Karpas-422 (cell line): ENCODE results near the gene SKAP1. TPM values are rescaled to one million over a fixed set of nuclear protein-coding genes. Genes with fewer than 3 reads are reported as not detected.

Experiments used
- DNase-seq: peaks from one replicate; pipeline ENCODE4 v3.0.0-alpha.2; 2015
- H2AFZ ChIP-seq: fragments of 200-600 bp; sonication (generic); 2 replicates; pipeline ENCODE4 v1.6.1; 2014; ENCODE audit warnings: antibody characterized with exemption, low read length, mixed read lengths
- H3K27ac ChIP-seq: fragments of 200-600 bp; sonication (generic); 2 replicates; pipeline ENCODE4 v1.5.1; 2014; ENCODE audit warnings: mild to moderate bottlenecking, low read length, moderate library complexity
- H3K27me3 ChIP-seq: fragments of 200-600 bp; sonication (generic); 2 replicates; pipeline ENCODE4 v1.6.1; 2014; ENCODE audit warnings: low read length, mixed read lengths
- H3K36me3 ChIP-seq: fragments of 200-600 bp; sonication (generic); 2 replicates; pipeline ENCODE4 v1.6.1; 2014; ENCODE audit warnings: low read length, mixed read lengths; ENCODE audit not compliant: insufficient read depth
- H3K4me1 ChIP-seq: fragments of 200-600 bp; sonication (generic); 2 replicates; pipeline ENCODE4 v1.6.1; 2014; ENCODE audit warnings: mild to moderate bottlenecking, low read length, mixed read lengths
- H3K4me2 ChIP-seq: fragments of 200-600 bp; sonication (generic); 2 replicates; pipeline ENCODE4 v1.6.1; 2014; ENCODE audit warnings: low read length, low read depth, mild to moderate bottlenecking; ENCODE audit not compliant: poor library complexity, severe bottlenecking
- H3K4me3 ChIP-seq: fragments of 200-600 bp; sonication (generic); 2 replicates; pipeline ENCODE4 v1.5.1; 2014; ENCODE audit warnings: mild to moderate bottlenecking, antibody characterized with exemption, low read length, mixed read lengths
- H3K79me2 ChIP-seq: fragments of 200-600 bp; sonication (generic); 2 replicates; pipeline ENCODE4 v1.6.1; 2014; ENCODE audit warnings: mild to moderate bottlenecking, low read length, mixed read lengths
- H3K9ac ChIP-seq: fragments of 200-600 bp; sonication (generic); 2 replicates; pipeline ENCODE4 v1.6.0; 2014; ENCODE audit warnings: low read length
- H3K9me2 ChIP-seq: fragments of 200-600 bp; sonication (generic), shearing (Covaris generic); replicated peaks from 2 replicates; pipeline ENCODE4 v1.6.0; 2014; ENCODE audit warnings: mild to moderate bottlenecking, low read length, moderate library complexity; ENCODE audit not compliant: insufficient read depth
- H3K9me3 ChIP-seq: fragments of 300-700, 200-600 bp; sonication (generic); 2 replicates; pipeline ENCODE4 v1.6.1; 2014; ENCODE audit warnings: low read length, mixed read lengths
- H4K20me1 ChIP-seq: fragments of 200-600 bp; sonication (generic); 2 replicates; pipeline ENCODE4 v1.6.1; 2014; ENCODE audit warnings: mild to moderate bottlenecking, antibody characterized with exemption, low read length, low read depth; ENCODE audit not compliant: insufficient read depth
- total RNA-seq: library from RNA; depleted of rRNA; stranded (reverse); fragments of >200 nt; shearing (Covaris generic); gene quantifications from 2 replicates; pipeline ENCODE4 v1.2.3, GENCODE V29; 2014; ENCODE audit warnings: low replicate concordance

The SKAP1 gene
- total RNA-seq, 1 experiment from 2014 or later = 1.2 TPM

DNA sequence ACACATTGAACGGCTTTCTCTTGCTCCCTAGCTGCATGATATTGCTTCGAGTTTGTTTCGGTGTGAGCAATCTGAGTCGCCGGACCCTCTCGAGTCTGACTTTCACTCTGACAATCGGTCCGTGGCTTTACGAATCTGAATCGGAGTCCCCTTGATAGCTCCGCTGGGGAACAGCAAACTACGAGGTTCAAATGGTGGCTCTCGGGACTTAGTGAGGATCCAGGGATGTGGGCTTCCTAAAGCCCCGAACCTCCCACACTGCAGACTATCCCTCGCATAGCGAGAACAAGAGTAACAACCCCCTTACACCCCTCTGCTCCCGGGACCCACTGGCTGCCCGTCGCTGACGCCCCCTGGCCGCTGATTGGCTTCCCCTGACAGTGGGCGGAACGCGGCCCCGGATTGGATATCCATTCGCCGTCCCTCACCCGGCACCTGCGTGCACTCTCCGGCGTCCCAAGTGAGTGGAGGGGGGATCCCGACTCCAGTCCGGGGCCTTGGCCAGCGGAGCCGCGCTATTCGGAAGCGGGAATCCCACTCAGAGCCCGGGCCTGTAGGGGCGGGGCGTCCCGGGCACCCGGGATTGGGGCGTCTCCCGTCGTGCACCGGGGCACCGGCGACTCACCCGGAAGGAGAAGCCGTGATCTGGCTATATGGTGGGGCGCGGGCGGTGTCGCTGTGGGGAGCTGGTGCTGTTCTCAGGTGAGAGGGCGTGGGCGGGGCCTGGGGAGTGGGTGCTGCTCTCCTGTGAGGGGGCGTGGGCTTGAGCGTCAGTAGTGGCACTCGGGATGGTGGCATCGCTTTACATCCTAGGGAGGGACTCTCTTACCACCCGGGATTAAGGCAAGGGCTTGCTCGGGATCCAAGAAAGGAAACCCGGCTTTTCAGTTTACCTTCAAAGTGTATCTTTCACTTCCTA lies 322.6 kb downstream of the SKAP1 start, which contains the start of gene SNX11:
TSS of gene SNX11 (plus strand) at position 630 of the 919 bp plus-strand sequence. CDS start 4,278 bp downstream, outside the sequence.
- H3K9ac ChIP-seq = peak within 1 kb of the TSS; percentile 88
- peak within 1 kb of the TSS; percentile 79 for H3K4me3 ChIP-seq
- peaks cover 5% of the 10 kb centered on the region; the same call in 1 of the 2 replicates for H3K9me3 ChIP-seq
- peak within 1 kb of the TSS; percentile 47 for H3K27ac ChIP-seq
- H3K9me2 ChIP-seq = no peaks in the 10 kb centered on the region
- H3K4me1 ChIP-seq = peaks cover 37% of the 10 kb centered on the region
- peaks cover 45% of the 10 kb centered on the region for H3K79me2 ChIP-seq
- H2AFZ ChIP-seq = peak within 1 kb of the TSS; percentile 99
- no peaks in the 10 kb centered on the region for H4K20me1 ChIP-seq
- no peaks in the 10 kb centered on the region for H3K27me3 ChIP-seq
- peak within 1 kb of the TSS; percentile 70 for H3K4me2 ChIP-seq
- peaks cover 3% of the 10 kb centered on the region; the same call in 1 of the 2 replicates for H3K36me3 ChIP-seq
- peak; percentile 94 for DNase-seq

DNA sequence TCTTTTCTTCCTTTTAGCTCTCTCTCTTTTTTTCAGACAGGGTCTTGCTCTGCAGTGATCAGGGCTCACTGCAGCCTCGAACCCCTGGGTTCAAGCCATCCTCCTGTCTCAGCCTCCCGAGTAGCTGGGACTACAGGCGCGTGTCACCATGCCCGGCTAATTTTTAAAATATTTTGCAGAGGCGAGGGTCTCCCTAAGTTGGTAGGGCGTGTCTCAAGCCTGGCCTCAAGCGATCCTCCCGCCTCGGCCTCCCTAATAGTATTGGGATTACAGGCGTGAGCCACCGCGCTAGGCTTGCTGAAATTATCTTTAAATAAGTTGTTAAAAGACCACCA lies 323.2 kb downstream of the SKAP1 start:
- no peaks in the 10 kb centered on the region for H3K9me2 ChIP-seq
- H3K79me2 ChIP-seq = peaks cover 39% of the 10 kb centered on the region
- no peaks in the 10 kb centered on the region for H3K27me3 ChIP-seq
- no peaks in the 10 kb centered on the region for H3K36me3 ChIP-seq
- peaks cover 5% of the 10 kb centered on the region; the same call in 1 of the 2 replicates for H3K9me3 ChIP-seq
- H4K20me1 ChIP-seq = no peaks in the 10 kb centered on the region
- H2AFZ ChIP-seq = peak overlapping the region; percentile 99
- peak overlapping the region; percentile 70 for H3K4me2 ChIP-seq
- H3K9ac ChIP-seq = peak overlapping the region; percentile 88
- no peak for DNase-seq
- H3K4me3 ChIP-seq = peak overlapping the region; percentile 79
- peaks cover 39% of the 10 kb centered on the region for H3K4me1 ChIP-seq
- no peak overlapping the region for H3K27ac ChIP-seq

DNA sequence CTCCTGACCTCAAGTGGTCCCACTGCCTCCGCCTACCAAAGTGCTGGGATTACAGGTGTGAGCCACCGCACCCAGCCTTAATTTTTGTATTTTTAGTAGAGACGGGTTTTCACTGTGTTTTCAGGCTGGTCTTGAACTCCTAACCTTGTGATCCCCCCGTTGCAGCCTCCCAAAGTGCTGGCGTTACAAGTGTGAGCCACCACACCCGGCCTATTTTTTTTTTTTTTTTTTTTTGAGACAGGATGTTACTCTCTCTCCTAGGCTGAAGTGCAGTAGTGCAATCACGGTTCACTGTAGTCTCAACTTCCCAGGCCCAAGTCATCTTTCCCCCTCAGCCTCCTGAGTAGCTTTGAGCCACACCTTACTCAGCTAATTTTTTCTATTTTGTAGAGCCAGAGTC lies 325.6 kb downstream of the SKAP1 start:
- Histone ChIP-seq H3K4me2 (no peak overlapping the region), H3K4me1 (peaks cover 28% of the 10 kb centered on the region), H2AFZ (no peak overlapping the region), H3K27me3 (no peaks in the 10 kb centered on the region), H3K79me2 (peaks cover 34% of the 10 kb centered on the region), H3K9me2 (no peaks in the 10 kb centered on the region), H3K4me3 (no peak overlapping the region), H4K20me1 (0 out of 2 replicates have a peak, but pooled peaks cover 3% of the 10 kb centered on the region), H3K27ac (no peak overlapping the region), H3K9ac (no peak overlapping the region), H3K36me3 (no peaks in the 10 kb centered on the region), H3K9me3 (peaks cover 5% of the 10 kb centered on the region; the same call in 1 of the 2 replicates)
- DNase-seq = no peak

DNA sequence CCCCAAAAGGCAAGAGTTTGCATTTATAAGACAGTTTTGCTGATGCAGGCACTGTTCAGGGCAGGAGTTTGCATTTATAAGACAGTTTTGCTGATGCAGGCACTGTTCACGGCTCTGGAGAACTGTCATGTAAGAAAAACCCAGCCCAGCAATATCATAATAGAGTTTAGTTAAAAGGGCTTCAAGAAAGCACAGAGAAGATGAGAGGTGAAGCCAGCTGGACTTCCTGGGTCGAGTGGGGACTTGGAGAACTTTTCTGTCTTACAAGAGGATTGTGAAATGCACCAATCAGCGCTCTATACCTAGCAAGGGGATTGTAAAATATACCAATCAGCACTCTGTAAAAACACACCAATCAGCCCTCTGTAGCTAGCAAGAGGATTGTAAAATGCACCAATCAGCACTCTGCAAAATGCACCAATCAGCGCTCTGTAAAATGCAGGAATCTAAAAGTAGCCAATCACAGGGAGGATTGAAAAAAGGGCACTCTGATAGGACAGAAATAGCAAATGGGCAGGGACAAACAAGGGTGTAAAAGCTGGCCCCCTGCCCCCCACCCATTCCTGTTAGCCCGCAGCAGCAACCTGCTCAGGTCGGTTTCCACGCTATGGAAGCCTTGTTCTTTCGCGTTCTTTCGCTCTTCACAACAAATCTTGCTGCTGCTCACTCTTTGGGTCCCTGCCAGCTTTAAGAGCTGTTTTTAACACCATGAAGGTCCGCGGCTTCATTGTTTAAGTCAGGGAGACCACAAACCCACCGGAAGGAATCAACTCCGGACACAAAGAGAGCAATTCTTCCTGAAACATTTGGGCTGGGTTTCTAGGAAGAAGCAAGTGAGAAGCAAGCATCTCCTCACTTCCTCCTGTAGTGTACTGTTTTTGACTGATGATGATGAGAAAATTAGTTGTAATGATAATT lies 327.0 kb downstream of the SKAP1 start:
- Histone ChIP-seq H3K4me1 (peaks cover 22% of the 10 kb centered on the region), H3K4me2 (no peak overlapping the region), H3K9ac (no peak overlapping the region), H3K4me3 (no peak overlapping the region), H2AFZ (no peak overlapping the region), H4K20me1 (0 out of 2 replicates have a peak, but pooled peaks cover 3% of the 10 kb centered on the region), H3K9me3 (peaks cover 5% of the 10 kb centered on the region; the same call in 1 of the 2 replicates), H3K79me2 (peaks cover 35% of the 10 kb centered on the region), H3K27ac (no peak overlapping the region), H3K27me3 (no peaks in the 10 kb centered on the region), H3K36me3 (no peaks in the 10 kb centered on the region), H3K9me2 (no peaks in the 10 kb centered on the region)
- peak; percentile 65 for DNase-seq

DNA sequence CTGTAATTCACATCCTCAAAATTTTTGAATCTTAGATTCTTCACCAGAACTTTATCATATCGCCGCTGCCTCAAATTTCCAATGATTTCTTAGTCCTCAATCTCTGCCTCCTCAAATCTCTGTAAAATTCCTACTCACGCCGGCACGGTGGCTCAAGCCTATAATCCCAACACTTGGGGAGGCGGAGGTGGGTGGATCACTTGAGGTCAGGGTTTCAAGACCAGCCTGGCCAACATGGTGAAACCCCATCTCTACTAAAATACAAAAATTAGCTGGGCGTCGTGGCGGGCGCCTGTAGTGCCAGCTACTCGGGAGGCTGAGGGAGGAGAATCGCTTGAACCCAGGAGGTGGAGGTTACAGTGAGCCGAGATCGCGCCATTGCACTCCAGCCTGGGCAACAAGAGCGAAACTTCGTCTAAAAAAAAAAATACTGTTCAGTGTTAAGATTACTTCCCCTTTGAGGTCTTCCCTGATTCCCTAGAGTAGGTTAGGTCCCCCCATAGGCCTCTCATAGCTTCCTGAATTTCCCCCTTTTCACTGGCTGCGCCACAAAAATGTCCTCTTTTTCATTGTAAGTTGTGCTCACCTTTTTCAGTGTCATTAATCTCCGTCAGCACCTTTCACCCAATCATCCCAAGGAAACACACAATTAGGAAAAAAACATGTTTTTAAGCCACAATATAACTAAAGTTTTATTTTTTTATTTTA lies 327.8 kb downstream of the SKAP1 start:
- Histone ChIP-seq H3K9me2 (no peaks in the 10 kb centered on the region), H2AFZ (peak overlapping the region; percentile 69; the same call in 1 of the 2 replicates), H3K4me3 (no peak overlapping the region), H3K27me3 (no peaks in the 10 kb centered on the region), H3K4me2 (peak overlapping the region; percentile 99), H3K79me2 (peaks cover 40% of the 10 kb centered on the region), H3K4me1 (peaks cover 29% of the 10 kb centered on the region), H4K20me1 (0 out of 2 replicates have a peak, but pooled peaks cover 3% of the 10 kb centered on the region), H3K36me3 (no peaks in the 10 kb centered on the region), H3K9ac (peak overlapping the region; percentile 92), H3K9me3 (peaks cover 5% of the 10 kb centered on the region; the same call in 1 of the 2 replicates), H3K27ac (no peak overlapping the region)
- DNase-seq = no peak

DNA sequence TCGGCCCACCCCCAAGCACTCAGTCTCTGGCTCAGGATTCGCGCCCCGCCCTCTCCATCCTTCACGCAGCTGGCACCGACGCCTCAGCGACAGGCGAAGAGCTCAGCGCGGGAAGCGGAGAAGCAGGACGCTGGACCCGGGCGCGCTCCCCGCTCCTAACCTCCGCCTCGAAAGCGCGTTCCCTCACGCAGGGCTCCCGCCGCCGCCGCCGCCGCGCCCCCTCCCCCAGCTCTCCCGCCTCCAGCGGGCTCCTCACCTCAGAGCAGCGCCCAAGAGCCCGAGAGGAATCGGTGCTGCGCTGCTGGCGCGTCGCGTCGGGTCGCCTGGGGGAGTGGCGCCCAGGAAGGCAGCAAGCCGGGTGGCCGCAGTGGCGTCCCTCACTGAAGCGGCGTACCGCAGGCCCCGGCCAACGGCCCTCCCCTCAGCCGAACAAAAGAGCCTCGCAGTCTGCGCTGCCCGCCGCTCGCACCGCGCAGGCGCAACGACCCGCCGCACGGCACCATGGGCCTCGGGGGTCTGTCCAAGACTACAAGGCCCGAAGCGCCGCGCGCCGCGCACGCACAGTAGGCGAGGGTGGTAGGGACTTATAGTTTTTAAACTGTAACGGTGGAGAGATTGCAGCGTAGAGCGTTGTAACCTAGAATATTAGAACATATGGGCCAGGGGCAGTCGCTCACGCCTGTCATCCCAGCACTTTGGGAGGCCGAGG lies 328.8 kb downstream of the SKAP1 start, which contains the start of gene CBX1:
TSS of gene CBX1 (minus strand) at position 467 of the 709 bp plus-strand sequence. CDS start 24,474 bp downstream, outside the sequence.
- peaks cover 24% of the 10 kb centered on the region for H3K4me1 ChIP-seq
- H3K27me3 ChIP-seq = no peaks in the 10 kb centered on the region
- H3K79me2 ChIP-seq = peaks cover 50% of the 10 kb centered on the region
- H4K20me1 ChIP-seq = 0 out of 2 replicates have a peak, but pooled peaks cover 3% of the 10 kb centered on the region
- H3K9ac ChIP-seq = peak within 1 kb of the TSS; percentile 92
- H2AFZ ChIP-seq = peak within 1 kb of the TSS; percentile 98; the same call in 1 of the 2 replicates
- peak within 1 kb of the TSS; percentile 99 for H3K4me2 ChIP-seq
- H3K9me2 ChIP-seq = no peaks in the 10 kb centered on the region
- H3K27ac ChIP-seq = peak within 1 kb of the TSS; percentile 65
- no peaks in the 10 kb centered on the region for H3K36me3 ChIP-seq
- peaks cover 5% of the 10 kb centered on the region; the same call in 1 of the 2 replicates for H3K9me3 ChIP-seq
- DNase-seq = peak; percentile 98
- H3K4me3 ChIP-seq = peak within 1 kb of the TSS; percentile 97

DNA sequence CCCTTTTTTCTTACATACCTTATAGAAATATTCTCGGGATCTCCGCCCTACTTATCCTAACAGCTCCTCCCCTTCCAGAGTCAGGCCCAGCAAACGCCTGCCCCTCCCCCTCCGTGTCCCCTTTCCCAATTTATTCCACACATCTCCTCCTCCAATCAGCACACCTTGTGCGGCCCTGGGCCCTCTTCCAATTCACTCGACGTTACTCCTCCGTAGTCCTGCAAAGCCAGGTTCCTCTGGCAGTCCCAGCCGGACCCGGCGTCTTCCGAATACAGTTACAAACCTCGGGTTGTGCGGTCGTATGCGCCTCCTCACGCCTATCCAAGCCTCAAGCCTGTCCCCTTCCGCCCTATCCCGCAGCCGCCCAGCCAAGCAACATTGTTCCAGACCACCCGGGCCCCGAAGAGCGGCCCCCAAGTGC lies 329.4 kb downstream of the SKAP1 start:
- Histone ChIP-seq H2AFZ (peak overlapping the region; percentile 35; the same call in 1 of the 2 replicates), H3K4me1 (peaks cover 24% of the 10 kb centered on the region), H3K9me3 (peaks cover 5% of the 10 kb centered on the region; the same call in 1 of the 2 replicates), H3K27ac (peak overlapping the region; percentile 65), H3K4me2 (peak overlapping the region; percentile 99), H3K27me3 (no peaks in the 10 kb centered on the region), H3K9me2 (no peaks in the 10 kb centered on the region), H4K20me1 (0 out of 2 replicates have a peak, but pooled peaks cover 3% of the 10 kb centered on the region), H3K36me3 (no peaks in the 10 kb centered on the region), H3K4me3 (peak overlapping the region; percentile 97), H3K79me2 (peaks cover 56% of the 10 kb centered on the region), H3K9ac (peak overlapping the region; percentile 92)
- DNase-seq = no peak
